HepG2 (cell line): ENCODE data around the gene SLC25A25. TPM values are rescaled to one million over a fixed set of nuclear protein-coding genes. Genes with fewer than 3 reads are reported as not detected.

ENCODE experiments used
- GPN1 ChIP-seq: sonication (generic); formaldehyde crosslinking; IDR thresholded peaks from 2 replicates; pipeline ENCODE4 v1.5.1; 2020; ENCODE audit warnings: missing genetic modification reagents, borderline replicate concordance
- IRF1 ChIP-seq: sonication (generic); formaldehyde crosslinking; IDR thresholded peaks from 2 replicates; pipeline ENCODE4 v1.4.0; 2020; ENCODE audit warnings: low read depth, mild to moderate bottlenecking, missing genetic modification reagents
- MEIS2 ChIP-seq: sonication (generic); formaldehyde crosslinking; IDR thresholded peaks from 2 replicates; pipeline ENCODE4 v1.9.0; 2021; ENCODE audit warnings: mild to moderate bottlenecking, missing genetic modification reagents
- PBX3 ChIP-seq: sonication (generic); formaldehyde crosslinking; IDR thresholded peaks from 2 replicates; pipeline ENCODE4 v1.8.1; 2023; ENCODE audit warnings: missing genetic modification reagents, inconsistent platforms, borderline replicate concordance
- PRPF4 ChIP-seq: fragments of 200-400 bp; formaldehyde crosslinking; IDR thresholded peaks from 2 replicates; pipeline ENCODE4 v1.6.1; 2016; ENCODE audit warnings: low read length, low read depth; ENCODE audit not compliant: poor library complexity, severe bottlenecking
- SNAPC4 ChIP-seq: sonication (generic); formaldehyde crosslinking; IDR thresholded peaks from 2 replicates; pipeline ENCODE4 v1.4.0; 2020; ENCODE audit warnings: mild to moderate bottlenecking, missing genetic modification reagents
- TBX2 ChIP-seq: sonication (generic); formaldehyde crosslinking; IDR thresholded peaks from 2 replicates; pipeline ENCODE4 v1.5.0; 2020; ENCODE audit warnings: missing genetic modification reagents, mild to moderate bottlenecking, borderline replicate concordance
- XBP1 ChIP-seq: sonication (generic); formaldehyde crosslinking; IDR thresholded peaks from 2 replicates; pipeline ENCODE4 v1.5.0; 2020; ENCODE audit warnings: missing genetic modification reagents
- ZBTB37 ChIP-seq: sonication (generic); formaldehyde crosslinking; IDR thresholded peaks from 2 replicates; pipeline ENCODE4 v1.4.0; 2020; ENCODE audit warnings: mild to moderate bottlenecking, missing genetic modification reagents
- ZNF362 ChIP-seq: sonication (generic); formaldehyde crosslinking; IDR thresholded peaks from 2 replicates; pipeline ENCODE4 v1.4.0; 2020; ENCODE audit warnings: missing genetic modification reagents, mild to moderate bottlenecking, borderline replicate concordance
- ZNF652 ChIP-seq: IDR thresholded peaks from 2 replicates; pipeline ENCODE4 v1.6.1; 2016; ENCODE audit warnings: low read depth, borderline replicate concordance
- ZNF740 ChIP-seq: sonication (generic); formaldehyde crosslinking; IDR thresholded peaks from 2 replicates; pipeline ENCODE4 v1.4.0; 2020; ENCODE audit warnings: missing genetic modification reagents
- ZXDC ChIP-seq: sonication (generic); formaldehyde crosslinking; IDR thresholded peaks from 2 replicates; pipeline ENCODE4 v1.5.0; 2020; ENCODE audit warnings: mild to moderate bottlenecking, missing genetic modification reagents
- polyA plus RNA-seq, 8 experiments: library from polyadenylated mRNA; depleted of rRNA in 3 of 8; stranded (reverse) in 7 of 8; unstranded in 1 of 8; fragments of >200 nt; fragmentation: Illumina TruSeq in 4 of 8; extraction: Trizol in 4 of 8; gene quantifications; 2 replicates each; pipeline versions ENCODE4 v1.2.1 to v1.2.3, GENCODE V29; 2011 to 2016; ENCODE audit warnings: low read depth in 4 of 8, missing spikeins in 1 of 8, mixed read lengths in 1 of 8; ENCODE audit not compliant: insufficient read depth in 1 of 8
- total RNA-seq, 5 experiments: library from RNA; depleted of rRNA; stranded (reverse); fragments of >200 nt; fragmentation: Illumina TruSeq; extraction: Trizol; gene quantifications; 2 replicates each; pipeline ENCODE4 v1.2.3, GENCODE V29; 2016; ENCODE audit warnings: low read depth in 1 of 5

SLC25A25 gene
- total and polyA plus RNA-seq, 2 of the 13 experiments (the other 11 are each of a cell fraction or from before 2014, with no cell fraction given) = 10.5 to 24.8 TPM

GRCh38 chr9:128066713-128067644 lies 1.1 kb upstream of the SLC25A25 start, which contains the start of gene NAIF1 (continued):
- peak; percentile 97; the same call in 1 of the 2 replicates for TF ChIP-seq PBX3 (CRISPR knock-in tag)
- no peak for TF ChIP-seq ZXDC (CRISPR knock-in tag)
- TF ChIP-seq IRF1 (CRISPR knock-in tag) = no peak
- no peak for TF ChIP-seq PRPF4
- no peak for TF ChIP-seq ZNF362 (CRISPR knock-in tag)
- peak; percentile 79; the same call in 1 of the 2 replicates for TF ChIP-seq ZNF740 (CRISPR knock-in tag)
- TF ChIP-seq GPN1 (CRISPR knock-in tag) = no peak
- TF ChIP-seq ZNF652 (CRISPR knock-in tag) = no peak
- TF ChIP-seq SNAPC4 (CRISPR knock-in tag) = 0 out of 2 replicates have a peak, but pooled peaks have one; percentile 27
- 0 out of 2 replicates have a peak, but pooled peaks have one; percentile 24 for TF ChIP-seq ZBTB37 (CRISPR knock-in tag)
- TF ChIP-seq MEIS2 (CRISPR knock-in tag) = no peak; the same call in 1 of the 2 replicates
- TF ChIP-seq TBX2 (CRISPR knock-in tag) = no peak
- TF ChIP-seq XBP1 (CRISPR knock-in tag) = no peak
